Measurements from ENCODE around the gene NTNG1.

The NTNG1 gene

DNA sequence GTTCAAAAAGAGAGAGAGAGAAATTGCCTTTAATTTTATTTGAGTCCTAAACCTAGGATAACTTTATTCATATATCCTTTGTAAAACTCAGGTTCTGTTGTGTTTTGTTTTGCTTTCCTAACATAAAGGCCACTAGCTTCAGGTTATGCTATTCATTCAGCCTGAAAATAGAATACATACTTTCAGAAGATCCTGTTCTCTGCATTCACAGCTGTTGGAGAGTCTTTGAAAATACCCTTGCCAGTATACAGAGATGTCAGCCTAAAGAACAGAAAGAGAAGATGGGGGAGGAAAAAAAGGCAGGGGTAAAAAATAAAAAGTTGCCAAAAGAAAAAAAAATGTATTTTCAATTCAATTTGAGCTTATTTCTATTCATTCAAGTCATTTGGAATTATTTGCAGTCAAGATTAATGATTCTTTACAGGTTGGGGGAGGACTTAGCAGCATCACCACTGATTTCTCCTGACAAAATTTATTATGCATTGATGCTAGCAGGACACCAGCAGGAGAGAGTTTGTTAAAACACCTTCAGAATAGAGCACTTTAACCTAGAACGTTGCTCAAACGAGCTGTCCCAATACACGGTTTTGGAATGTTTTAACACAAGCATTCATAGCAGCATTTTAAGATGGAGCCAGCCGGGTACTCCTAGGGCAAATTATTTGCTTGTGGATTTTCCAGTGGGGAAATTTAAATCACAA lies 318.5 kb downstream of the NTNG1 start:
- DNase-seq (ENCODE audit: low spot score): no peak

DNA sequence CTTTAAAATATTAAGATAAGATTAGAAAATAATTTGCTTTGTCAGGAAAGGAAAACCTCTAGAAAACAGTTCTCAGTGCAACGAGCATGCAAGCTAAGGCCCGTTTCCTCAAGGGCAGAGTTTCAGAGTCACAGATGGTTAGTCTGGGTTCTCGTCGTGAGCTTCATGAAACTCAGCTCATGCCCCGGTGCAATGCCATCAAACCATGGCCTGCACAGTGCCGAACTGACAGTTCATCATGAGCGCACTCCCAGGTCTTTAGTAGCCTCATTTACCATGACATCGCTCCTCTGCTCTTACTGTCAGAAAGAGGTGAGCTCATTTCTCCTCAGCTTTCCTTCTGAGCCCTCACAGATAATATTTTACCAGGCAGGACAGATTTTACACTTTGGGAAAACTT lies 319.2 kb downstream of the NTNG1 start:
- DNase-seq (ENCODE audit: low spot score): no peak

DNA sequence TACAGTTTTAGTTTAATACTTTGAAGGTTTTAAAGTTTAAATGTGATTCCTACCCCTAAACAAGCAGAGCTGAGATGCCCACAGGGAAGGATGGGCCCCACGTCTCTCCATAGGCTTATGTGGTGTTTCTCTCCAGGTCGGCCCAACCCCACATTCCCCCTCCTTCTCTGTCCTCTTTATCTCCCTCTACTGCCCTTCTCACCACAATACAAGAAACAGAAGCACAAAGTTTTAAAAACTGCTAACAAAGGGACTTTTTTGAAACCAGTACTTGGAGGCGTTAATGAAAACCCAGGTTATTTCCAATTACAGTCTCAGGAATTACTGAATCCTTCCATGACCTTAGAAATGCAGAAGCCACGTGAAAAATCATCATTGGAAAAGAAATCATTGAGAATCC lies 324.0 kb downstream of the NTNG1 start:
- no peak for DNase-seq (ENCODE audit: low spot score)

DNA sequence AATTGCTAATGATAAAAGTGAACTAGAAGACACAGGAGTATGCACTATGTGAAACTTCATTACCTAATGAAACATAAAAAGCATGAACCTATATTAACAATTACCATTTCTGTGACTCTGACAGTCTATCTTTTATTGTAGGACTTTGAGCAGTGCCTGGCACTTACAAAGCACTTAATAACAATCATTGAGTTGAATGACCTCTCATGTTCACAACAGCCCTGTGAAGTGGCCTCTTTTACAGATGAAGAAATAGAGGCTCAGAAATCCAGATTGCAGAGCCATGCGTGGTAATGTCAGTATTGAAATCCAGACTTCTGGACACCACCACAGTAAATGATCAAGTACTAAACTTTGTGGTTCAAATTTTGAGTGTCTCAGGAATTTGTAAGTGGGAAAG lies 326.4 kb downstream of the NTNG1 start:
- no peak for DNase-seq (ENCODE audit: low spot score)

DNA sequence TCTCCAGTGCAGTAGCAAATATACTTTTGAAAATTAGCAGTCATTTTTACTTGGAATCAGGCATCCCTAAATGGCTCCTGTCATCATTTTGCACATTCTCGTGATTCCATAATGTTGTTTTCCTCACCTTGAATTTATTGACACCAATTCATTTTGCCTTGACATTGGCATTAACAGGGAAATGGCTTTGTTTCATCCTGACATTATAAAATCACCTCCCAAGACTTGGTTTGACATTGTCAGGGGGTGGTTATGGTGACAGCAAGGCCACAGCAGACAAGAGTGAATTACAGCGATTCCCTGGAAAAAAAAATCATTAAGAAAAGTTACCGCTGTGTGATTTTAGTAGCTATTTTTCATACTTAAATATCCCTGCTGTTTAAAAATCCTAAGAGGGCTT lies 327.0 kb downstream of the NTNG1 start:
- DNase-seq (ENCODE audit: low spot score): no peak

DNA sequence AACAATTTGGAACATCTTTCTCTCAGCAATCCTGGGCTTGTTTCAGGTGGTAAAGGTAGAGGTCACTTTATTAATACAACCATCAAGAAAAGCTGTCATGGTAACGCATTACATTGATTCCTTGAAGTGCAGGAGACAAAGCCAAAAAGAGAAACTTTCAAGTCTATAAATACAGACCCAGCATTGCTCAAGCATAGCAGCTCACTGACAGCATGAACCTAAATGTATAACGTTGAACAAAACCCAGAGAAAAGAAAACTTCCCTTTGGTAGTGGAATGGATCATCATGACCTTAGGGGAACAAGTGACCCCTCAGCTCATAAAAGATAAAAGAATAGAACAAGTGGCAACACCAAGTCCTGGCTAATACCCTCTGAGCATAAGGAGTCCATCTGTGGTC lies 332.2 kb downstream of the NTNG1 start:
- no peak for DNase-seq (ENCODE audit: low spot score)

DNA sequence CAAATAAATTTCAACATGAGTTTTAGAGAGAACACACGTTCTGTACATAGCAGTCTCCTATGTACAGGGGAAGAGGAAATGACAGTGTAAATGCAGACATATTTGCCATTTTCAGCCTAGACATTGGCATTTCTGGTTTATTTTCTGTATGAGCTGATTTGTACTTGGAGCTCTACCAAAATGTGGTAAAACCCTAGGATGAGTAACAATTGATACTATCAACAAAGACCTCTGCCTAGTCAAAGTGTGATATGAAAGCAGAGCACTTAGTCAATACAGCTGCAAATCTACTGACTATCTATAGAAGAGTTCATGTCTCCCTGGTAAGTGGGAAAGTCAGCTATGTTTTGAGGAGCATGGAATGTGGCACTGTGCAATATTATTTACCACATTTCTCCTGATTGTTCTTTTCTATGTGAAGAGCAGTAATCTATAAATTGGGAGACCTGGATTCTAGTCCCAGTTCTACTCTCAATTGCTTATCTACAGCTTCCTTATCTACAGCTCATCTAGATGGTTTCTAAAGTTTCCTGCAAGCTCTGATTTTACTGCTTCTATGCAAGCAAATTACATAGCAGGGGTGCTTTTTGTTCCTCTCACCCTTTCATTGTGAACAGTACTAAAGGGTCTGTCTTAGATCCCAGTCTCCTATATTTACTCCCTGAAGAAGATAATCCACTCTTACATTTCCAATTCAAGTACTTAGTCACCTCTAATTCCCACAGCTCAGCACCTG lies 334.2 kb downstream of the NTNG1 start:
- DNase-seq (ENCODE audit: low spot score): no peak

DNA sequence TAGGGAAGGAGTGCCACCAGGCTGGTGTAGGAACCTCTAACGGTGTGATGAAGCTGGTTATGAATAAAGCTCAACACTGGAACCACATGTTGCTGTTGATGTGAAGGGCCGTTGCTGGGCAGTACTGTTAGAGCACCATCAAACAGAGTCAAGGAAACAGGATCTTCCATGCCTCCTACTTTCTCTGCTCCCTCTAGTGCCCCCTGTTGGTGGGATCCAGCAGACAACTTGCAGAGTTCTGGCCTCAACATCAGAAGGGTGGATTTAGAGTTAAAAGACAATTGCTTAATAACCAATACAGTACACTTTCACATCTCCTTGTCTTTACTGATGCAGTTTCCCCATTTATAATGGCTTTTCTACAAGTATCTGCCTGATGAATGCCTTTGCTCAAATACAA lies 336.4 kb downstream of the NTNG1 start:
- DNase-seq (ENCODE audit: low spot score): no peak

DNA sequence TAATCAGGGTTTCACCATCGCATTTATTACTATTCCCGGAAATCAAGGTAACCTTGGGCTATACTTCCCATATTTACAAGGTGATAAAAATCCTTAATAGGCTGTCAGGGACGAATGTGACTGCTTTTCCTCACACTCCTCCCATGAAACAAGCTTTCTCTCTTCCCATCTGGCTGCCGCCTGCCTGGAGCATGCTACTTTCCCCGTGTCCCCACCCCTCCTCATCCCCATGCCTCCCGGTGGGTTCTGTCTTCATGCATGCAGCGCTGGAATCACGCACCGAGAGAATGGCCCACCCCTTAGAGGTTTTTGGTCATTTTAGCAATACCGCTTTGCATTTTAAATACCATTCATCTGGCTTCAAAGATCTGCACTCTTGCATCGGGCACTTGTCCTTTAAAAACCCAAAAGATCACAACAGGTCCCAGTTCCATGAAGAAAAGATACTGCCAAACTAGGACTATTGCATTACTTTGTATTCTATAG lies 339.1 kb downstream of the NTNG1 start:
- no peak for DNase-seq (ENCODE audit: low spot score)

DNA sequence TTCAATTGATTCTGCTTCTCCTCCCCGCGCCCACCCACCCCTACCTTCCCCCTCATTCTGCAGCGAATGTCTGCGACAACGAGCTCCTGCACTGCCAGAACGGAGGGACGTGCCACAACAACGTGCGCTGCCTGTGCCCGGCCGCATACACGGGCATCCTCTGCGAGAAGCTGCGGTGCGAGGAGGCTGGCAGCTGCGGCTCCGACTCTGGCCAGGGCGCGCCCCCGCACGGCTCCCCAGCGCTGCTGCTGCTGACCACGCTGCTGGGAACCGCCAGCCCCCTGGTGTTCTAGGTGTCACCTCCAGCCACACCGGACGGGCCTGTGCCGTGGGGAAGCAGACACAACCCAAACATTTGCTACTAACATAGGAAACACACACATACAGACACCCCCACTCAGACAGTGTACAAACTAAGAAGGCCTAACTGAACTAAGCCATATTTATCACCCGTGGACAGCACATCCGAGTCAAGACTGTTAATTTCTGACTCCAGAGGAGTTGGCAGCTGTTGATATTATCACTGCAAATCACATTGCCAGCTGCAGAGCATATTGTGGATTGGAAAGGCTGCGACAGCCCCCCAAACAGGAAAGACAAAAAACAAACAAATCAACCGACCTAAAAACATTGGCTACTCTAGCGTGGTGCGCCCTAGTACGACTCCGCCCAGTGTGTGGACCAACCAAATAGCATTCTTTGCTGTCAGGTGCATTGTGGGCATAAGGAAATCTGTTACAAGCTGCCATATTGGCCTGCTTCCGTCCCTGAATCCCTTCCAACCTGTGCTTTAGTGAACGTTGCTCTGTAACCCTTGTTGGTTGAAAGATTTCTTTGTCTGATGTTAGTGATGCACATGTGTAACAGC lies 339.9 kb downstream of the NTNG1 start:
- DNase-seq (ENCODE audit: low spot score): no peak

DNA sequence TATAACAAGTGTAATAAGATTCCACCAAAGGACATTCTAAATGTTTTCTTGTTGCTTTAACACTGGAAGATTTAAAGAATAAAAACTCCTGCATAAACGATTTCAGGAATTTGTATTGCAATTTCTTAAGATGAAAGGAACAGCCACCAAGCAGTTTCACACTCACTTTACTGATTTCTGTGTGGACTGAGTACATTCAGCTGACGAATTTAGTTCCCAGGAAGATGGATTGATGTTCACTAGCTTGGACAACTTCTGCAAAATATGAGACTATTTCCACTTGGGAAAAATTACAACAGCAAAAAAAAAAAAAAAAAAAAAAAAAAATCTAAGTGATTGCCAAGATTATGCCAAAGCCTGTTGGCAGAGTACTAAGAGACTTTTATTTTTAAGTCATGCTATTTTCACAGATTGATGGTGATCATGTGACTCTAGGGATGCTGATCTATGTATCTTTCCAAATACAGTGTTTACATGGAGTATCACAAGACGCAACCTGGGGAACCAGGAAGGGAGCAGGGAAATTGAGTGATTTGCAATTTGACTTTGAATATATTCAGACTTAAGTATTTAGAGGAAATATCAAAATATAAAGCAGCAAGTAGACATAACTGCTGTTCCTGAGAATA lies 341.0 kb downstream of the NTNG1 start:
- DNase-seq (ENCODE audit: low spot score): no peak

DNA sequence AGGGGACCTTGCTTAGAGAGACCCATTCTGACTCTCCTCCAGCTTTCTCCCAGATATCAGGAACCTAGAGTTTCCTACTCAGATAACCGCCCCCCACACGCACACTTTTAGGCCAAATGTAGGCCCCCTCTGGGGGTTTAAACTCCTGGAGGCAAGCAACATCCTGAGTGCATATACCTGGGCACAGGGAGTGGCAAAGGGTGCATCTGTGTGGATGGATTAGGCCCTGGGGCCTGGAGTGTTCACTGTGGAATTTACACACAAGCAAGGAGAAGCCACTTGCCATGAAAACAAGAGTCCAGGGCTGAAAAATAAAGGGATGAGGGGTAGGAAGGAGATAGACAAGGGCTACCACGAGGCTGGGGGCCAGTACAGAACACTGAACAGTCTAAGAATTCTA lies 343.1 kb downstream of the NTNG1 start:
- no peak for DNase-seq (ENCODE audit: low spot score)

DNA sequence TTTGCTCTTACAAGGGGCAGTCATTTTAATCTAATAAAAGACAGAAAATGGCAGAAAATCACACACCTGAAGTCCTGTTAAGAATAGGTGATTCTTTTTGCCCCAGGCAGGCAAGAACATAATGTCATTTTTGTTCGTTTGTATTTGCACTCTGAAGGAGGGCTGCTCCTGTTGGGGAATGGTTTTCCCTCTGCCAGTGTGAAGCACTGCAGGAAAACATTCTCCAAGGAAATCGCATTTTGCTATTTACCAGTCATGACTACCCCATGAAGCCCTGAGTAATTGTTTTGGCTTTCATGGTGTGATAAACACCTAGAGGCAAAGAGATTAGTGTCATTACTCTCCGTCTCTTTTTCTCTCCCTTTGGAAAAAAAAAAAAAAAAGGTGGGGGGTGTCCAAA lies 345.5 kb downstream of the NTNG1 start:
- no peak for DNase-seq (ENCODE audit: low spot score)

DNA sequence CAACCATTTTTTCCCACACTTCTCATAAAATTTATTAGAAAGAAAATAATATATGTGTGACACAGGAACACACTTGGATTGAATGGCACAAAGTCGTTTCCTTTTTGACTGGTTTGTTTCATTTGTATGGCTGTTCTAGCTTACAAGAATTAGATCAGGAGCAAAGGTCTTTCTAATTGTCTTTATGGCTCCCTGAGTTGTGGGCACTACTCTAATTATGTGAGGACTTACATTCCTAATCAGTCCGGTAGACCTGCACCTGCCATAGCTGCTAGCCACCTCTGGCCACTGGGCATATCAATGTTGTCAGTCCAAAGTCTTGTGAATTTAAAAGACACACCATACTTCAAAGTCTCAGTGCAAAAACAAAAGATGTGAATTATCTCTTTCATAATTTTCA lies 346.7 kb downstream of the NTNG1 start:
- DNase-seq (ENCODE audit: low spot score): no peak

DNA sequence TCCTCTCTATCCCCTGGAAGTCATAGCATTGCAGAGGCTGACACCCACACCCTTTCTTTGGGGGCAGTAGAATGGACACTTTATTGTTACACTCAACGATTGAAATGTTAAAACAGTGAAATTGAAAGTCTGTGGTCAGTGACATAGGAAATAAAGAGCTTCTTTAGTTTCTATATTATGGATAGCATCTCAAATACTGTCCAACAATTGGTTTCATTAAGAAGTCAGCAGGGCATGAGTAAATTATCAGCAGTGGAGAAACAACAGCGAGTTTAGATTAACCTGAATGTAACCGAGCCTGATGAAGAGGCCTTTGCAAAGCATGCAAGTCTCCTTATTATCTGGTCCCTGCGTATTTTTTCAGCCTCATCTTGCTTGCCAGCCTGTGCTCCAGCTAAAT lies 350.7 kb downstream of the NTNG1 start:
- no peak for DNase-seq (ENCODE audit: low spot score)

DNA sequence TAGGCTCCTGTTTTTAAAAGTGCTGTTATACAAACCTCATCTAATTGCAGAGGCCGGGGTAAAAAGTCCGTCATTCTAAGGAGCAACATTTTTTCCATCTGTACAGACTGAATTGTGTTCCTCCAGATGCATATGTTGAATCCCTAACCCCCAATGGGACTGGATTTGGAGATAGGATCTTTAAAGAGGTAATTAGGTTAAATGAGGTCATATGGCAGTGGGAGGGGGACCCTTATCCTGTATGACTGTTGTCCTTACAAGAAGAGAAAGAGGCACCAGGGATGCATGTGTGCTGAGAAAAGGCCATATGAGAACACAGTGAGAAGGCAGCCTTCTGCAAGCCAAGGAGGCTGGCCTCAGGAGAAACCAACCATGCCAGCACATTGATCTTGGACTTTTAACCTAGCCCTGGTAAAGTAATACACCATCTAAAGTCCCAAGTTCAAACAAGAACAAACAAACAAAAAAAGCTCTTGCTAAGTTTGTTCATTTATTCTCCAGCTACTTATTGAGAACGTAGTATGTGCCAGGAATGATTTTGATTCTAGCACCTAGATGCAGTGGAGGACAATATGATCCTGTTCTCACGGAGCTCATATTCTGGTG lies 352.4 kb downstream of the NTNG1 start:
- no peak for DNase-seq (ENCODE audit: low spot score)

DNA sequence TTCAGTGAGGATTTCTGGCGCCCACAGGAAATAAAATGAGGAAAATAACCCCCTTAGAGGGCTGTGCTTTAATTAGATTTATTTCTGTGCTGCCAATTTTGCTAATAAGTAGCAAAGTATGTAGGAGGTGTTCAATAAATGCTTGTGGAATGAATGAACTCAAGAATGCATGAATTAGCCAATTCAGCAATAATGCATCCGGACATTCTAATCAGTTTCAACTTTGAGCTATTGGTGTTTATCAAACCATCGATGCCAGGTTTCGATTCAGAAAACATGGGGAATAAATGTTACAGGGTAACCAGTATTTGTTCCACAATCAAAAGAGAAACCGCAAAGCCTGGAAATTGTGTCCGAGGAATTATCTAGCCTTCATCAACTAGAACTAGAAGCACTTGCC lies 353.2 kb downstream of the NTNG1 start:
- DNase-seq (ENCODE audit: low spot score): no peak

DNA sequence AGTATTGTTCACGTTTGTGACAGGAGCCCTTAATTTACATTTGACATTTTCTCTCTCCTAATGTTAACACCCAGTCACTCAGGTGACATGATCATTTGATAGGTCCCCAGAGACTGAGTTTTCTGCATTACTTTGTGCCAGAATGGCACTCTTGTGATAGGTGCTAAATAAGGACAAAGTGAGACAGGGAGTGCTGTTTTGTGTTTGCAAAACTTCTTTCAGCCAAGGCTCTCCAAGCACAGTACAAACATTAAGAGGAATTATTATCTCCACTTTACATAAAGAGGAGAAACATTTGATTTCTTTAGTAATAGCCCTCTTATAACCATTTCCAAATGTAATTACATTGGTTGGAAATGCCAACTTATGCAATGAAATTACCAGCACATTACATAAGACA lies 355.2 kb downstream of the NTNG1 start:
- no peak for DNase-seq (ENCODE audit: low spot score)

DNA sequence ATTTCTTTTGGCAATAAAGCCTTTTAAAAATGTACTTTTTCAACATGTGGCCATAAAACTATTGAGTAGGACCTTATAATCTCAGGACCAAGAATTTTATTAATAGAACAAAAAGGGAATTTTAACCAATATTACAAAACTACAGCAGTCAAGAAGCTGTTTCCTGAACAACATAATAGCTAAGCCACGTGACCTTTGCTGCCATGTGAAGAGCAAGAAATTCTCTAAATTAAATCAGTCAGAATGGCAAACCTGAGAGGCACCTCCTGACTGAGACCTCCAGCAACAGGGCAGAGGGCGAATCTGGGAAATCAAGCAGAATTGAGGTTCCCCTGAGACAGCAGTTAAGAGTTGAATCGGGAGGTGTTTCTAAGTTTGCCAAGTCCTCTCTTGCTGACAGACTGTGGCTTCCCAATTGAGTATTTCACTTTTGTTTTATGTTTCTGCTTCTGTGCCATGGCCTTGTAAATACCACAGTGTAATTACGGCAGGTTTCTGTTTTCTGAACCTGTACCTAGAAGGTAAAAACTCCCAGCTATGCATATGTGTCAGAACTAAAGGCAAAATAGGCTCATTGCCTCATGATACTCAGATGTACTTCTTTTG lies 358.4 kb downstream of the NTNG1 start:
- DNase-seq (ENCODE audit: low spot score): no peak

DNA sequence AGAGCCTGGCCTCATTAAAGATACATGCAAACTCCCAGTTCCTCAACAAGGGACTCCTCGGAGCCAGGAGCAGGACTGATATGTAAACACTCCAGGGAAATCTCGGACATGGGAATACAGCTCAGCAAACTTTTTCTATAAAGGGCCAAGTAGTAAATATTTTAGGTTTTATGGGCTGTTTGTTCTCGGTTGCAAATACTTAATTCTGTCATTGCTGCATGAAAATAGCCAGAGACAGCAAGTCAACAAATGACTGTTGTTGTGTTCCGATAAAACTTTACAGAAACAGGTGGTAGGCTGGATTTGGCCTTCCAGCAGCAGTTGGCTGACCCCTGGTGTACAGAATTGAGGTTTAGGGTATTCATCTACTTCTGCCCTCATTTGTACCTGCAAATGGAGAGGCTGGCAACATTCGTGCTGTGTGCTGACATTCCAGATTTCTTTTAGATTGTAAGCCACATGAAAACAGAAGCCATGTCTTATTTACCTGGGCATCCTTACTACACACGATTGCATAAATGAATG lies 360.3 kb downstream of the NTNG1 start:
- no peak for DNase-seq (ENCODE audit: low spot score)

DNA sequence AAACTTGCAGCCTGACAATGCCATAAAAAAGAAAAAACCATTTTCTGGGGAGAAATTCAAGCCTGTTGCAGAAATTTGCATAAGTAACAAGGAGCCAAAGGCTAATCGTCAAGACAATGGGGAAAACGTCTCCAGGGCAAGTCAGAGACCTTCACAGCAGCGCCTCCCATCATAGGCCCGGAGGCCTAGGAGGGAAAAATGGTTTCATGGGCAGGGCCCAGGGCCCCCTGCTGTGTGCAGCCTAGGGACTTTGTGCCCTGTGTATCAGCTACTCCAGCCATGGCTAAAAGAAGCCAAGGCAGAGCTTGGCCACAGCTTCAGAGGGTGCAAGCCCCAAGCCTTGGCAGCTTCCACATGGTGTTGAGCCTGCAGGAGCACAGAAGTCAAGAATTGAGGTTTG lies 369.5 kb downstream of the NTNG1 start:
- DNase-seq (ENCODE audit: low spot score): no peak
